Measurements from ENCODE around the gene HSP90AB1.

HSP90AB1 gene

GRCh38 chr6:44289726-44290260 lies 42.9 kb downstream of the HSP90AB1 start:
- no peak for DNase-seq (ENCODE audit: low spot score)

- no peak for DNase-seq (ENCODE audit: low spot score)
These were observed 44.9 kb downstream of the HSP90AB1 start for GRCh38 chr6:44291841-44292240.

GRCh38 chr6:44292661-44293365 lies 45.9 kb downstream of the HSP90AB1 start:
- DNase-seq (ENCODE audit: low spot score): no peak

- no peak for DNase-seq (ENCODE audit: low spot score)
These were observed 48.2 kb downstream of the HSP90AB1 start for GRCh38 chr6:44294832-44295791.

- peak; percentile 22 for DNase-seq (ENCODE audit: low spot score)
These were observed 50.5 kb downstream of the HSP90AB1 start for GRCh38 chr6:44297063-44298038.

GRCh38 chr6:44298055-44298803 lies 51.3 kb downstream of the HSP90AB1 start:
- DNase-seq (ENCODE audit: low spot score): no peak

GRCh38 chr6:44298864-44299263 lies 52.0 kb downstream of the HSP90AB1 start:
- no peak for DNase-seq (ENCODE audit: low spot score)

GRCh38 chr6:44300292-44300823 lies 53.5 kb downstream of the HSP90AB1 start:
- no peak for DNase-seq (ENCODE audit: low spot score)

- no peak for DNase-seq (ENCODE audit: low spot score)
These were observed 54.2 kb downstream of the HSP90AB1 start for GRCh38 chr6:44301106-44301505.

- DNase-seq (ENCODE audit: low spot score): no peak
These were observed 55.1 kb downstream of the HSP90AB1 start for GRCh38 chr6:44301782-44302564.

GRCh38 chr6:44302856-44303255 lies 56.0 kb downstream of the HSP90AB1 start:
- no peak for DNase-seq (ENCODE audit: low spot score)

Data from activated CD4-positive, alpha-beta T cell treated with anti-CD3 and anti-CD28 coated beads, Interleukin-2, Interleukin-4, amounts not matched to agents 100 ng/mL and 50 ng/mL, durations not matched to agents 16 hours and 8 hours (primary cell).